Lower lobe of right lung (tissue), 2 donors: Measurements from ENCODE around the gene UBE2V1. TPM values are rescaled to one million over a fixed set of nuclear protein-coding genes. Genes with fewer than 3 reads are reported as not detected.

Experiments used
- ATAC-seq, 2 donors: fragments of 200-7000 bp; cut with Tn5 transposase; one replicate each; pipeline ENCODE4 v1.9.1; 2020 to 2022; ENCODE audit warnings: mild to moderate bottlenecking in 2 of 2, moderate library complexity in 2 of 2
- DNase-seq: peaks from one replicate; pipeline ENCODE4 v3.0.0-alpha.2; 2020
- H3K27ac ChIP-seq: fragments of 200-600 bp; one replicate; pipeline ENCODE4 v1.8.0; 2022
- H3K27me3 ChIP-seq: fragments of 200-600 bp; one replicate; pipeline ENCODE4 v1.8.0; 2022; ENCODE audit warnings: low read depth
- H3K36me3 ChIP-seq: fragments of 200-600 bp; one replicate; pipeline ENCODE4 v1.8.0; 2022; ENCODE audit warnings: mild to moderate bottlenecking
- H3K4me1 ChIP-seq: fragments of 200-600 bp; one replicate; pipeline ENCODE4 v1.8.0; 2022
- H3K4me3 ChIP-seq: fragments of 200-600 bp; one replicate; pipeline ENCODE4 v1.8.0; 2022; ENCODE audit warnings: mild to moderate bottlenecking
- H3K9me3 ChIP-seq: fragments of 200-600 bp; one replicate; pipeline ENCODE4 v1.8.0; 2022
- intact Hi-C: fragments of 100-400 bp; cut with DNase I; formaldehyde crosslinking; loops from one replicate; pipeline ENCODE4 v1.11.0; 2022
- total RNA-seq: library from RNA; stranded (reverse); fragmentation: NEBNext Ultra II Directional; extraction: Animal tissue kit (Norgen Biotek cat#: 25700); gene quantifications from one replicate; pipeline ENCODE4 v1.2.1, GENCODE V29; 2021
- TF ChIP-seq, protein P1 (sequence below): fragments of 200-600 bp; IDR thresholded peaks from one replicate; pipeline ENCODE4 v1.8.0; 2022; ENCODE audit warnings: antibody characterized with exemption, mild to moderate bottlenecking
- donor health status: DM: no; HTN: yes; CAD: no; lungs with severe emphysema.

The UBE2V1 gene
- total RNA-seq, 1 donor from 2014 or later: 83.4 TPM

DNA sequence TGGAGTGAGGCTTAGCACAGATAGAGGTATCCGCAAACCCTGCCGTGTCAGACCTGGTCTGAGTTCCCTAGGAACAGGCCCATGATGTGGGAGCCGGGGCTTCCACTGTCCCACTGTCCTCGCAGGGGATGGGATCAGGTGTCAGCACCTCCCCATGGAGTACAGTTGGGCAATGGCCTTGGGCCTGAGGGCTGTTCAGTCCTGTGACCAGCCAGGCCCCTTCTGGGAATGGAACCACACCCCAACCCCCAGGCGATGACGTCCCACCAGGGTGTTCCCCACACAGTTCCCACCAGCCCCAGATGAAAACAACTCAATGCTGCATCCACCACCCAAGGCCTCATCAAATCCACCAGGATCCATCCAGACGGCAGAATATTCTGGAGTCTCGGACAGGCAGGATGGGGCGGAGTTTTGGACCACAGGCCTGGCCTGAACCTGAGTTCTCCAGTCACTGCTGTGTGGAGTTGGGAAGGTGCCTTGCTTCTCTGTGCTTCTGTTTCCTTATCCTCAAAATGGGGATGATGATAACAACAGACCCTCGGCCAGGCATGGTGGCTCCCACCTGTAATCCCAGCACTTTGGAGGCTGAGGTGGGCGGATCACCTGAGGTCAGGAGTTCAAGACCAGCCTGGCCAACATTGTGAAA is 62.2 kb downstream of the UBE2V1 start:
- TF ChIP-seq, protein P1, sequence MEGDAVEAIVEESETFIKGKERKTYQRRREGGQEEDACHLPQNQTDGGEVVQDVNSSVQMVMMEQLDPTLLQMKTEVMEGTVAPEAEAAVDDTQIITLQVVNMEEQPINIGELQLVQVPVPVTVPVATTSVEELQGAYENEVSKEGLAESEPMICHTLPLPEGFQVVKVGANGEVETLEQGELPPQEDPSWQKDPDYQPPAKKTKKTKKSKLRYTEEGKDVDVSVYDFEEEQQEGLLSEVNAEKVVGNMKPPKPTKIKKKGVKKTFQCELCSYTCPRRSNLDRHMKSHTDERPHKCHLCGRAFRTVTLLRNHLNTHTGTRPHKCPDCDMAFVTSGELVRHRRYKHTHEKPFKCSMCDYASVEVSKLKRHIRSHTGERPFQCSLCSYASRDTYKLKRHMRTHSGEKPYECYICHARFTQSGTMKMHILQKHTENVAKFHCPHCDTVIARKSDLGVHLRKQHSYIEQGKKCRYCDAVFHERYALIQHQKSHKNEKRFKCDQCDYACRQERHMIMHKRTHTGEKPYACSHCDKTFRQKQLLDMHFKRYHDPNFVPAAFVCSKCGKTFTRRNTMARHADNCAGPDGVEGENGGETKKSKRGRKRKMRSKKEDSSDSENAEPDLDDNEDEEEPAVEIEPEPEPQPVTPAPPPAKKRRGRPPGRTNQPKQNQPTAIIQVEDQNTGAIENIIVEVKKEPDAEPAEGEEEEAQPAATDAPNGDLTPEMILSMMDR: no peak
- ATAC-seq: no peak
- intact Hi-C loops: no loop called here
- peaks cover 38% of the 10 kb centered on the region for H3K4me1 ChIP-seq
- H3K9me3 ChIP-seq: no peaks in the 10 kb centered on the region
- no peak overlapping the region for H3K4me3 ChIP-seq
- H3K27me3 ChIP-seq: peaks cover 5% of the 10 kb centered on the region
- no peak for DNase-seq
- H3K27ac ChIP-seq: no peak overlapping the region
- no peaks in the 10 kb centered on the region for H3K36me3 ChIP-seq

DNA sequence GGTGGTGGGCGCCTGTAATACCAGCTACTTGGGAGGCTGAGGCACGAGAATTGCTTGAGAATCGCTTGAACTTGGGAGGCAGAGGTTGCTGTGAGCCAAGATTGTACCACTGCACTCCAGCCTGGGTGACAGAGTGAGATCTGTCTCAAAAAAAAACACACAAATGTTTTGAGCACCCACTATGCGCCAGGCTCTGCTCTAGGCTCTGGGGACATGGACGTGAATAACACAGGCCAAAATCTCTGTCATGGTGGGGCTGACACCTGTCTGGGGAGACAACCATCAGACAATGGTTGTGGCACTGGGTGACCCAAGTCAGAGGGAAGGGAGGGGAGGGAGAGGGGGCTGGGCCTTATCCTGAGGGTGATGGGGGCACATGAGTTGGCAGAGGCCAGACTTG is 62.7 kb downstream of the UBE2V1 start:
- peaks cover 38% of the 10 kb centered on the region for H3K4me1 ChIP-seq
- ATAC-seq: no peak
- no peak overlapping the region for H3K4me3 ChIP-seq
- intact Hi-C loops: no loop called here
- no peak for DNase-seq
- TF ChIP-seq, protein P1: no peak
- H3K36me3 ChIP-seq: no peaks in the 10 kb centered on the region
- H3K9me3 ChIP-seq: no peaks in the 10 kb centered on the region
- no peak overlapping the region for H3K27ac ChIP-seq
- peaks cover 5% of the 10 kb centered on the region for H3K27me3 ChIP-seq

GRCh38 chr20:50049442-50050026 is 63.4 kb downstream of the UBE2V1 start:
- no peak for ATAC-seq
- Histone ChIP-seq H3K36me3 (no peaks in the 10 kb centered on the region), H3K27me3 (peaks cover 2% of the 10 kb centered on the region), H3K4me3 (no peak overlapping the region), H3K4me1 (peaks cover 43% of the 10 kb centered on the region), H3K9me3 (no peaks in the 10 kb centered on the region), H3K27ac (no peak overlapping the region)
- DNase-seq: no peak
- intact Hi-C loops: no loop called here
- TF ChIP-seq, protein P1: no peak

- ATAC-seq (peak; percentile 44 to 65), DNase-seq (no peak)
- intact Hi-C loops: no loop called here
- H3K27ac ChIP-seq: peak overlapping the region; percentile 81
- H3K9me3 ChIP-seq: no peaks in the 10 kb centered on the region
- peaks cover 52% of the 10 kb centered on the region for H3K4me1 ChIP-seq
- TF ChIP-seq, protein P1: no peak
- no peak overlapping the region for H3K4me3 ChIP-seq
- no peaks in the 10 kb centered on the region for H3K36me3 ChIP-seq
- no peaks in the 10 kb centered on the region for H3K27me3 ChIP-seq
Measured at GRCh38 chr20:50048420-50049166, 64.4 kb downstream of the UBE2V1 start.

DNA sequence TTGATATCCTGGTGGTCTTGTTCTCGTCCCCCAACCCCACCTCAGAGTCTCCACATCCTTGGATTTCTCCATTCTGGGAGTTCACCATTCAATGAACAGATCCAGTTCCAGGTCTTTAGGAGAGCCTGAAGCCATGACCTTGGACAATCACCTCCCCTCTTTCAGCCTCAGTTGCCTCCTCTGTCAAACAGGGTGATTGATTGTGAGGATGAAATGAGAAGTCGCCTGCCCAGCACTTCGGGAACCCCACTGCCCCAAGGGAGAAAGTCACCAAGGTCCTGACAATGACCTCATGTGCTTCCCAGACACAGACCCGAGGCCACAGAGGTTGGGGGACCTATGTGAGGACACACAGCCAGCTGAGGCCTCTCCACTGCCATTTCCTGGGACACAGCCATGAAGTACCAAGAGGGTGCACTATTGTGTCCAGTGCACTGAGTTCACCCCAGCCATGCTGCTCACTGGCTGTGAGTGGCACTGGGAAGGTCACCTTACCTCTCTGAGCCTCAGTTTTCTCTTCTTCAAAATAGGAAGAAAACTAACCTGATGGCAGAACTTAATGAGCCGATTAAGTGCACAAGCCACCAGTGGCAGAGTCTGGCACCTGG is 68.5 kb downstream of the UBE2V1 start:
- ATAC-seq (no peak), DNase-seq (no peak)
- no peak overlapping the region for H3K4me3 ChIP-seq
- TF ChIP-seq, protein P1: no peak
- H3K36me3 ChIP-seq: no peaks in the 10 kb centered on the region
- H3K9me3 ChIP-seq: no peaks in the 10 kb centered on the region
- H3K27me3 ChIP-seq: no peaks in the 10 kb centered on the region
- H3K4me1 ChIP-seq: peaks cover 50% of the 10 kb centered on the region
- intact Hi-C loops: no loop called here
- peak overlapping the region; percentile 36 for H3K27ac ChIP-seq
